SK-N-MC (cell line): ENCODE measurements around the gene CD3D.

Source experiments
- DNase-seq: peaks from one replicate; pipeline ENCODE4 v3.0.0-alpha.2; 2011; ENCODE audit warnings: low read depth, low spot score
- H3K27ac ChIP-seq: fragments of 200-600 bp; sonication (generic); 2 replicates; pipeline ENCODE4 v1.5.1; 2016; ENCODE audit warnings: mixed run types
- H3K36me3 ChIP-seq: fragments of 200-600 bp; sonication (generic); 2 replicates; pipeline ENCODE4 v1.6.1; 2017; ENCODE audit warnings: antibody characterized with exemption, low read length, mixed read lengths; ENCODE audit not compliant: insufficient read depth
- H3K4me3 ChIP-seq: fragments of 200-600 bp; sonication (generic); 2 replicates; pipeline ENCODE4 v1.5.1; 2016
- H3K9ac ChIP-seq: fragments of 200-600 bp; sonication (generic); 2 replicates; pipeline ENCODE4 v1.8.0; 2017; ENCODE audit warnings: mixed run types, mixed read lengths; ENCODE audit not compliant: insufficient read length
- H3K9me3 ChIP-seq: fragments of 200-600 bp; sonication (generic); 2 replicates; pipeline ENCODE4 v1.6.1; 2017; ENCODE audit warnings: low read depth, mild to moderate bottlenecking, antibody characterized with exemption, low read length, moderate library complexity, mixed read lengths
- EZH2 ChIP-seq: fragments of 200-600 bp; sonication (generic); IDR thresholded peaks from one replicate; pipeline ENCODE4 v1.6.1; 2017; ENCODE audit warnings: antibody characterized with exemption
- FOXP2 ChIP-seq: optimal IDR thresholded peaks from 2 replicates; pipeline ENCODE3; 2011; ENCODE audit warnings: mild to moderate bottlenecking, moderate library complexity; ENCODE audit not compliant: insufficient read depth; ENCODE audit errors: extremely low read length, control extremely low read depth
- POLR2AphosphoS5 ChIP-seq: IDR thresholded peaks from 2 replicates; pipeline ENCODE4 v1.6.1; 2012; ENCODE audit warnings: mild to moderate bottlenecking, low read depth, low read length, borderline replicate concordance

CD3D gene

DNA sequence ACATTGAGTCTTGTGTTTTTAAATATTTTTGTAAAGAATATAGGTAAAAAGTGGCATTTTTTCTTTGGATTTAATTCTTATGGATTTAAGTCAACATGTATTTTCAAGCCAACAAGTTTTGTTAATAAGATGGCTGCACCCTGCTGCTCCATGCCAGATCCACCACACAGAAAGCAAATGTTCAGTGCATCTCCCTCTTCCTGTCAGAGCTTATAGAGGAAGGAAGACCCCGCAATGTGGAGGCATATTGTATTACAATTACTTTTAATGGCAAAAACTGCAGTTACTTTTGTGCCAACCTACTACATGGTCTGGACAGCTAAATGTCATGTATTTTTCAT is 38.3 kb downstream of the CD3D start:
- DNase-seq, result no peak
- Histone ChIP-seq H3K9ac (no peak overlapping the region), H3K4me3 (no peak overlapping the region)

GRCh38 chr11:118301600-118302195 is 40.8 kb downstream of the CD3D start:
- no peak overlapping the region for H3K27ac ChIP-seq
- no peaks in the 10 kb centered on the region for H3K9me3 ChIP-seq
- no peaks in the 10 kb centered on the region for H3K36me3 ChIP-seq
- no peak for TF ChIP-seq POLR2AphosphoS5
- TF ChIP-seq EZH2, result no peak
- no peak for TF ChIP-seq FOXP2
- no peak overlapping the region for H3K4me3 ChIP-seq
- no peak for DNase-seq
- no peak overlapping the region for H3K9ac ChIP-seq

More for the DNA sequence above, 38.3 kb downstream of the CD3D start:
- Histone ChIP-seq H3K9me3 (no peaks in the 10 kb centered on the region), H3K36me3 (no peaks in the 10 kb centered on the region), H3K27ac (no peak overlapping the region)
- TF ChIP-seq POLR2AphosphoS5, result no peak
- no peak for TF ChIP-seq FOXP2

GRCh38 chr11:118295815-118296454 is 46.6 kb downstream of the CD3D start:
- Histone ChIP-seq H3K9me3 (no peaks in the 10 kb centered on the region), H3K4me3 (no peak overlapping the region), H3K9ac (no peak overlapping the region), H3K36me3 (no peaks in the 10 kb centered on the region), H3K27ac (no peak overlapping the region)
- DNase-seq, result no peak
- TF ChIP-seq FOXP2, result no peak
- no peak for TF ChIP-seq POLR2AphosphoS5
- TF ChIP-seq EZH2, result no peak

GRCh38 chr11:118295199-118295598 is 47.3 kb downstream of the CD3D start:
- H3K4me3 ChIP-seq, result no peak overlapping the region
- H3K9ac ChIP-seq, result no peak overlapping the region
- TF ChIP-seq FOXP2 (no peak), POLR2AphosphoS5 (no peak), EZH2 (no peak)
- H3K36me3 ChIP-seq, result no peaks in the 10 kb centered on the region
- no peak for DNase-seq
- no peaks in the 10 kb centered on the region for H3K9me3 ChIP-seq
- no peak overlapping the region for H3K27ac ChIP-seq

DNA sequence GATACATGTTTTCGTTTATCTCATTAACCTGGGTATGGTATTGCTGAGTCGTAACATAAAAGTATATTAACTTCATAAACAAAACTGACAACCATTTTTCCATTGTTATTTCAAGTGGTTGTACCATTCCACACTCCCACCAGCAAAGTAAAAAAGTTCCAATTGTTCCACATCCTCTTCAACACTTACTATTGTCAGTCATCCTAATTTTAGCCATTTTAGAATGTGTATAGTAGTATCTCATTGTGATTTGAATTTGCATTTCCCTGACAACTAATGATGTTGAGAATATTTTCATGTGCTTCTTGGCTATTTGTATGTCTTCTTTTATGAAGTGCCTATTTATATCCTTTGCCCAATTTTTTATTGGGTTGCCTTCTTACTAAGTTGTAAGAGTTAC is 48.5 kb downstream of the CD3D start:
- Histone ChIP-seq H3K4me3 (no peak overlapping the region), H3K9me3 (no peaks in the 10 kb centered on the region), H3K27ac (no peak overlapping the region), H3K36me3 (no peaks in the 10 kb centered on the region), H3K9ac (no peak overlapping the region)
- no peak for DNase-seq
- TF ChIP-seq EZH2 (no peak), FOXP2 (no peak), POLR2AphosphoS5 (no peak)

- Histone ChIP-seq H3K4me3 (no peak overlapping the region), H3K9me3 (no peaks in the 10 kb centered on the region), H3K36me3 (no peaks in the 10 kb centered on the region), H3K9ac (no peak overlapping the region), H3K27ac (no peak overlapping the region)
- DNase-seq, result no peak
- TF ChIP-seq POLR2AphosphoS5 (no peak), EZH2 (no peak), FOXP2 (no peak)
Observed at GRCh38 chr11:118291477-118292135, 50.9 kb downstream of the CD3D start.

DNA sequence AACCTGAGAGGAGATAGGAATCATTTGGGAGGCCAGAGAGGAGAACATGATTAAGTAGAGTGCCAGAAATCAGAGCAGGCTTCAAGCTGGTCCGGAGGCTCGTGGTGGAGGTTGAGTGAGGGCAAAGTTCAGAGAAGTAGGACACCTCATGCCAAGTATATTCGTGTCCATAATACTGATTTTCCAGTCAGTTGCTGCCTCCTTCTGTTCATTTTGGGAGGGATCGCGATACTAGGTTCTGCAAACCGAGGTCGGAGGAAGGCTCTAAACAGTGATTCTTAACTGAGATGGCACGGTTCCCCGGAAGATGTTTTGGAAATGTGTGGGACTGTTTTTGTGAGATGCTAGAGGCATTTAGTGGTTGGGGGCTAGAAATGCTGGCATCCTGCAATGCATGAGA is 51.6 kb downstream of the CD3D start:
- H3K4me3 ChIP-seq, result no peak overlapping the region
- H3K27ac ChIP-seq, result no peak overlapping the region
- H3K9me3 ChIP-seq, result no peaks in the 10 kb centered on the region
- DNase-seq, result no peak
- H3K9ac ChIP-seq, result no peak overlapping the region
- H3K36me3 ChIP-seq, result no peaks in the 10 kb centered on the region
- TF ChIP-seq POLR2AphosphoS5, result no peak
- TF ChIP-seq EZH2, result no peak
- TF ChIP-seq FOXP2, result no peak

DNA sequence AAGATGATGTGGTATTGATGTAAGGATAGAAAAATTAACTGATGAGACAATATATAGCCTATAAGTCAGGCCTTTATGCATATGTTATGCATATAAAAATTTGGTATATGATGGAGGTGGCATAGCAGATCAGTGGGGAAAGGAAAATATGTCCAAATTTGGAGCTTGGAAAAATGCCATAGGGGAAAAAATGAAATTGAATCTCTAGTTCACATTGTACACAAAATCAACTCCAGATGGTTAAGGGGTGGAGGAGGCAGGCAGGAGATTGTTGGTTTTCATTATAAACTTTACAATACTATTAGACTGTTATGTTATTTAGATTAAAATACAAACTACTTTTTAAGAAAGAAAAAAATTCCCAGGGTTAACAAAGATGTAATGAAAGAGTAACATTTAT is 53.1 kb downstream of the CD3D start:
- Histone ChIP-seq H3K9ac (no peak overlapping the region), H3K27ac (peak overlapping the region; percentile 91), H3K9me3 (no peaks in the 10 kb centered on the region), H3K36me3 (no peaks in the 10 kb centered on the region), H3K4me3 (peak overlapping the region; percentile 10; the same call in 1 of the 2 replicates)
- TF ChIP-seq EZH2 (no peak), POLR2AphosphoS5 (no peak), FOXP2 (no peak)
- DNase-seq, result peak; percentile 58
